Measurements from ENCODE around the gene COMMD10.
"Not testable (repeated sequence)": the region's sequence is repeated elsewhere in the genome, so short reads cannot be mapped to it uniquely, and the experiment has no call there.

The COMMD10 gene

DNA sequence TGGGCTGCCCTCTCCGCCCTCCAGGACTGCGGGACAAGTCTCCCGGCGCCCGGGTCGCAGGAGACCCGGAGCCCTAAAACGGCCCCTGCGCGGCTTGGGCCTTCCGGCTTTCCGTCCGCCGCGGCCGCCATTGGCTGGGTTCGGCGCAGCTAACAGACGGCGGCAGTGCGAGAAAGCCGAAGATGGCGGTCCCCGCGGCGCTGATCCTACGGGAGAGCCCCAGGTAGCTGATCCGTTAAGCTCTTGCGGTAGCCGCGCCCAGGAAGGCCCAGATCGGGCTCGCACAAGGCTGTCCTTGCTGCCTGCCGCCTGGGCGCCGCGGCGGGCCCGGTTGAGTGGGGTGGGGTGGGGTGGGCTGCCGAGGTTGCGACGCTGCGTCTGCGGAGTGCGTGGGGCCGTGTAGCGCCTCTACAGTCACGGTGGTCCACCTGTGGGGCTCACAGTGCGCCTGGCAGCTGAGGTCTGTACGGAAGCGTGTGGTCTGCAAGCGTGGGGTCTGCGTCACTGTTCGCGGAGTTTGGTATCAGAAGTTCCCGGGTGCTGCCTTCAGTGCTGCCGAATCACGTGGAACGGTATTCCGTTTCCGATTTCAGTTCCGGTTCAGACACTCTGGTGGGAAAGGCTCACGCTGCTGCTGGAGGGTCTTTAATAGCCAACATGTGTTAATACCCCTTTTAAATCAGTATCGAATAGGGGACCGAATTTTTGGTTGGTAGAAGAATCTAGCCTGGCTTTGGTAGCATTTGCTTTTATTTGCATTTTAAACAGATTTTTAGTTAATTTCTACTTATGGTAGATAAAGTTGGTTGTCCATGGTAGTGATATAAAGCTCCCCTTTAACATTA is at the start of gene COMMD10:
Gene COMMD10 (plus strand): TSS at position 155 of the 845 bp plus-strand sequence.
- peak; percentile 71 for DNase-seq (ENCODE audit: low read depth)

DNA sequence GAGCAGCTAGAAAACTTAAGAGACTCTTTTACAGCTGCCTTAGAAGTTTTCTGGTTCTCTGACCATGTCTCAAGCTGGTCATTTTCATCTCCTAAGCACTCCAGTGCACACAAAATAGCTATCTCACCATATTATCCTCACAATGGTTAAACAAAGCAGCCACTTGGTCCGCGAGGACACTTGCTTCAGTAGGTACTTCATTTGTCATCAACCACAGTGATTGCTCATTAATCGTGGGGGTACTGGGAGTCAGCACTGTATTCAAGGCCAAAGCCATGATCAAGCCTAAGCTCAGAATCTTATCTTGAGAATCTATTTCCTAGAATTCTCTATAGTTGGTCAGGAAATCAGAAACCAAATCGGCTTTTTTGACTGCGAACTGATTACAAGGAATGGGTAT is 49.7 kb upstream of the COMMD10 start:
- no peak for DNase-seq (ENCODE audit: low read depth)

DNA sequence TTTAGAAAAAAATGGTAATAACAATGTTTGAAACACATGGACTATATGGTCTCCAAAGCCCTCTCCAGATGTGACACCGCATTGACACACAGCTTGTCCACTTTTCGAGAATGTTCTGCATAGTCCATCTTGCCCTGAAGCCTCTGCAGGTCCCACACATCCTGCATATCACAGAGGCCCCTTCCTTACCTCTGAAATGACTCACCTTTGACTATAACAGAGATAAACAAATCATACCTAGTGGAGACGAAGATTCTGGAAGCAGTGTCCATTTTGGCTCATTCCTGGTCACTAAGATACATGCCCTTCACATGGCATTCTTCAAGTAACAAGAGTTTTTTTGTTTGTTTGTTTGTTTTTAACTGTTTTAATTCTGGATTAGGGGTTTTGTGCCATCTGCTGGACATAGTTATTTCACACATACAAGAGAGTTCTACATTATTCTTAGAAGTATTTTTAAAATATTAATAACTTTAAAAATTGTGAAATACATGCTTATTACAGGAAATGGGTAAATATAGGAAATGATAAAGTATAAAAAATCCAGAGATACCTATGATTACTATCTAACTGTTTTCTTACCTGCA is 47.5 kb upstream of the COMMD10 start:
- no peak for DNase-seq (ENCODE audit: low read depth)

DNA sequence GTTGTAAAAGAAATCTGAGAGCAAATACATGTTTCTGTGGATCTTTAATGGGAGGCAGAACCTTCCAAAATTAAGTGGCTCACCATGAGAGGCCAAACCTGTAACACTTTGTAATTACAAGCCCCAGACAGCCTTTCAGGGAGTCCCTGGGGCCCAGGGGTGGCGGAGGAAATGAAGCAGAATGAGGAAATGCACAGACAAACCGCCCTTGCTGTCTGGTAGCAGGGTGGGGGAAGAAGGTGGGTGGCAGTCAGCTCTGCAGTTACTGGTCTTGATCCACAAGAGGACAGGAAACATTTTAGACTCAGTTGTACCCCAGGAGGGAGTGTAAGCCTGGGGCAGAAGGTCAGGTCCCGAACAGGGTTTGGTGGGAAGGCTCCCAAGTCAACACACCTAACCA is 46.0 kb upstream of the COMMD10 start:
- DNase-seq (ENCODE audit: low read depth) = no peak

DNA sequence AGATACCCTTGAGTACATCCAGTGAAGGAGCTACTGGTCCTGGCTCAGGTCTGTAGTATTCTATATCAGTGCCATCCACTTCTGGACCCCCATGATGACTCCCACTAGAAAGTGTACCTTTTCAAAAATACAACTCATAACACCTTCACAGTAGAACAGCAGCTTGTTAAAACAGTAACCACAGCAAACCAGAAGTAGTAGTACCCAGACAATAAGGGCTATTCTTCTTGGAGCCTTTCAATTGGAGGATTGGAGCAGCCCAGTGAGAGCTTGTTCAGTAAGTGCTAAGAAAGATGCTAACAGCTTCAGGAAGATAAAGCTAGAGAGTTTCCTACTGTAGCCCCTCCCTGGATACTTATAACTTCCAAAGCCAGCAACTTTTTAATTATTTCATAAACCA is 42.5 kb upstream of the COMMD10 start:
- no peak for DNase-seq (ENCODE audit: low read depth)

DNA sequence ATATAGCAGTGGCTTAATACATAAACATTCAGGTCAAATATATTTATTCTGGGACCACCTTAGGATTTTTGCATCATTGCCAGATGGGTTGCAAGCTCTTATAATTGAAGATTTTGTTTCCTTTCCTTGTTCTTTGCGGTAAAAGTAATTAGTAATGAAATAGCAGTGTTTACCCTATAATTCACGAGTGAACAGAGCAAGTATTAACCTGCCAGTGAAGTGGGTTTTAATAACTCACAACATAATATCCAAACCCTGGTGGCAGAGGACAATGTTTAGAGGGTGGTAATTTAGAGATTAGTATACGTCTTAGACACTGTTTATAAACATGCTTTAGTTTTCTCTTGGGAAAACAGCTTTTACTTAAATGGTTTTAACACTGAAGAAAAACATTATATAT is 40.8 kb upstream of the COMMD10 start:
- no peak for DNase-seq (ENCODE audit: low read depth)

DNA sequence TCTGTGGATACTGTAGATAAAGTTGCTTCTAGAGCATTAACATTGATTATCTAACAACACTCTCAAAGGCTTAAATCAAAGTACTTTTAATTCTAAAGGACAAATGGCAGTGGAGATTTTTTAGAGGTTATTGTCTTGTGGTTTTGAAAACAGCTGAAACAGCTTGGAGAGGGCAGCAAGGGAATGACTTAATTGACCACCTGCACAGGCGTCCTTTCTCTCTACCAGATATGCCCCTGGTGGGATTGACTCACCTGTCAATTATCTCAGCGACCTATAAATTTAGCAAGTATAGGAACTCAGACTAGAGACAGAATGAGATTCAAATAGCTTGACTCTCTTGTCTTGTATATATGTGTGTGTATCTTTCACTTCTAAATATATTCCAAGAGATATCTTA is 39.0 kb upstream of the COMMD10 start:
- no peak for DNase-seq (ENCODE audit: low read depth)

DNA sequence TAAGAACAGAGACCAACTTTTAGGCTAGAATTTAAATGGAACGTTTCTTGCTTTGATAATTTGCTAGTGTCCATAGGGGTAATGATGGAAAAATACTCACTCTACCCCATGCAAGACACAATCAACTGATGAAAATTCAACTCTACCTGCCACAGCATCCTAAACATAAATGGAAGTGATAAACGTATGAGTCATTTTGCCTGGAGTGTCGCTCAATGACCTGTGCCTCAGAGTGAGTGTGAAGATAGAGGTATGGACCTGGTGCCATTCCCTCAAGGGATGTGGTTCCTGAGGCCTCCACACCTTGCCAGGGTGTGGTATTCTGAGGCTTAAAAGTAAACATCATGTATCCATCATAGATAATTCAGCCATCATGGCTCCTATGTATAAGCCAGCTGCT is 38.6 kb upstream of the COMMD10 start:
- no peak for DNase-seq (ENCODE audit: low read depth)

DNA sequence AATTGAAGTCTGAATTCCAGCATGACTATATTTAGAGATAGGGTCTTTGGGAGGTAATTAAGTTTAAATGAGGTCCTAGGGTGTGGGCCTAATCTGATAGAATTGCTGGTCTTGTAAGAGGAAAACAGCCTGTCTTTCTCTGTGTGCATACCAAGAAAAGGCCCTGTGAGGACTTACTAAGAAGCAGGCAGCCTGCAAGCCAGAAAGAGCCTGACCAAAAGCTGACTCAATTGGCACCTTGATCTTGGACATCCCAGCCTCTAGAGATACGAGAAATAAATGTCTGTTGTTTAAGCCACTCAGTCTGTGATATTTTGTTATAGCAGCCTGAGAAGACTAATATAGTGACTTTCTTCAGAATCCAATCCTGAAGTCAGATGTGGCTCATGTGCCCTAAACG is 38.0 kb upstream of the COMMD10 start:
- DNase-seq (ENCODE audit: low read depth) = no peak

DNA sequence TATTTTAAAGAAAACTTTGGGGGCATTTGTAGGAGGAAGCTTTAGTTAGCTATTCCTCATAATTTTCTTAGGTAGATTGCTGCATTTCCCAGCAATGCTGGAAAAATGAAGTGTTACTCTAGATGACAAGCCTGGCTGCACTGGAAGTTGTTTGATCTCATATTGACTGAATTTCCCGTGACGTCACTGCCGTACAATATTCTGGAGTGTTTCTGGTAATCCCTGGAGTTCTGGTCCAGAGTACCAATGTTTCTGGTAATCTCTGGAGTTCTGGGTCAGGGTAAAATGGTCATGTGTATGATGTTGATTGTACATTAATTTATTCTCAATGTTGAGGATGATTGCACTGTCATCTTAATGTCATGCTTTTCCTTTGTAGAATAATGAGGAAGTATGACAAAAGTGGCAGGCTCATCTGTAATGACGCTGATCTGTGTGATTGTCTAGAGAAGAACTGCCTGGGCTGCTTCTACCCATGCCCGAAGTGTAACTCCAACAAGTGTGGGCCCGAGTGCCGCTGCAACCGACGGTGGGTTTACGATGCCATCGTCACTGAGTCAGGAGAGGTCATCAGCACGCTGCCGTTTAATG is 26.4 kb upstream of the COMMD10 start:
- no peak for DNase-seq (ENCODE audit: low read depth)

DNA sequence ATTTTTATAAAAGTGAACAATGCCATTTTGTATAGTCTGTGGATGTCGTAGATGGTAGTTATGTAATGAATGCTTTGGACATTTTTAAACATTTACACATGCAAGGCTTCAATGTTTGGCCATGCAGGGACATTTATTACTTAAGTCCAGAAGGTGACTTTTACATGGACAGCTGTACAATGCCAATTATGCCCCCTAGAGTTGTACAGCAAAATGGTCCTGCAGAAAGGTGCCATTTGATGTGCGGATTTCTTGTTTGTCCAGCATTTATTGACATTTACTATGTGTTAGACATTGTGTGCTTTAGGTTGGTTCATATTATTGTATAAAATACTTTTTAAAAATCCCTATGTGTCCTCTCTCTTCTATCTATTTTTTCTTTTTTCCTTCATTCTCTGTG is 22.5 kb upstream of the COMMD10 start:
- no peak for DNase-seq (ENCODE audit: low read depth)

DNA sequence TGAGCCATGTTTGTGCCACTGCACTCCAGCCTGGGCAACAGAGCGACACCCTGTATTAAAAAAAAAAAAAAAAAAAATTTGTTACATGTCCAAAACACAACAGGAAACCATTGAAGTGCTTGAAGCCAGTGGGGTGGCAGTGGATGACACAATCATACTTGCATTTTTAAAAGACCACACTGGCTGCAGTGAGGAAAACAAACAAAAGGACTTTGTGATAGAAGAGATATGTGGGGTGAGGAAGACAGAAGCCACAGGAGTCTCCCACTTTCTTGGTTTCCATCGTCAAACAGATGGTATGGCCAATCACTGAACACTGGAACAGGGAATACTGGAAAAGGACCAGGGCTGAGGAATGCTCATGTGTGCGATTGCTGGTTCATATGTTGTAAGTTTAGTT is 20.9 kb upstream of the COMMD10 start:
- DNase-seq (ENCODE audit: low read depth) = no peak

DNA sequence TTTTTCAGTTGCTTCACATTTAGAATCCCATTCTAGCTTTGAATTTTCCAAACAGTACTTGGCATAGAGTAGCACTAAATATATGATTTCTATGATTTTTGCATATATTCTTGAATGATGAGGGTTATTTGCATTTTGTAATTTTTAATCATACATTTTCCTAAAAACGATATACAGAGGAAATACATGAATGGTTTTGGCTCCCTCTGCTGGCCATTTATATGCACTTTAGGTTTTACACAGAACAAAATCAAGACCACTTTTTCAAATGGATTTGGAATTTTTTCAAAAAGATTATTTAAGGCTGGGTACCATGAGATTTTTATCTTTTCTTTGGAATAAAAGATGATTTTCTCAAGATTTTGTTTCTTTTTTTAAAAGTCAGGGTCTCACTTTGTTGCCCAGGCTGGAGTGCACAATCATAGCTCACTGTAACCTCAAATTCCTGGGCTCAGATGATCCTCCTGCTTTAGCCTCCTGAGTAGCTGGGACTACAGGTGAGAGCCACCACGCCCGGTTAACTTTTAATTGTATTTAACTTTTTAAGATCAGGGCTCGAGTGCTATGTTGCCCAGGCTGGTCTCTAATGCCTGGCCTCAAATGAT is 16.7 kb upstream of the COMMD10 start:
- DNase-seq (ENCODE audit: low read depth) = peak; percentile 10

DNA sequence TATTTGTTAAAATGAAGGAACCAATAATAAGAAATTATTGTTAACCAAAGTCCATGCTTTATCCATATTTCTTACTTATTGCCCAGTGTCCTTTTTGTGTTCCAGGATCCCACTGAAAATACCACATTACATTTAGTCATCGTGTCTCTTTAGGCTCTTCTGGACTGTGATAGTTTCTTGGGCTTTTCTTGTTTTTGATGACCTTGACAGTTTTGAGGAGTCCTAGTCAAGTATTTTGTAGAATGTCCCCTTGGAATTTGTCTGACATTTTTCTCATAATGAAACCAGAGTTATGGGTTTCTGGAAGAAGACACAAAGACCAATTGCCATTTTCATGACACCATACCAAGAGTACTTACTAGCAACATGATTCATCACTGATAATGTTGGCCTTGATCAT is 13.6 kb upstream of the COMMD10 start:
- no peak for DNase-seq (ENCODE audit: low read depth)

DNA sequence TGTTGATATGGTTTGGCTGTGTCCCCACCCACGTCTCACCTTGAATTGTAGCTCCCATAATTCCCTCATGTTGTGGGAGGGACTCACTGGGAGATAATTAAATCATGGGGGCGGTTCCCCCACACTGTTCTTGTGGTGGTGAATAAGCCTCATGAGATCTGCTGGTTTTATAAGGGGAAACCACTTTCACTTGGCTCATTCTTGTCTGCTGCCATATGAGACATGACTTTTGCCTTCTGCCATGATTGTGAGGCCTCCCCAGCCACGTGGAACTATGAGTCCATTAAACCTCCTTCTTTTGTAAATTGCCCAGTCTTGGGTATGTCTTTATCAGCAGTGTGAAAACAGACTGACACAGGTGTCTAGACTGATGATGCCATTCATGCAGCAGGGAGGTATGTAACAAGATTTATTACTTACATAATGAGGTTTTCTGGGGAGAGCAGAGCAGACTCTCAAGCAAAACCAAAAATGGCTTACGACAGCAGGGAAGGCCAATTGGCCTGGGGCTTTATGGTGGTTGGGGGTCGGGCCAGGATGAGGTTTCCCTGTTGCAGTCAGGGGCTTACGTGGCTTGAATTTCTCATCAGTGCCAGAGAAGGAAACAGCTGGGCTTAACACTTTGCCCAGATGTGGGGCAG is 9.5 kb upstream of the COMMD10 start:
- DNase-seq (ENCODE audit: low read depth) = no peak

DNA sequence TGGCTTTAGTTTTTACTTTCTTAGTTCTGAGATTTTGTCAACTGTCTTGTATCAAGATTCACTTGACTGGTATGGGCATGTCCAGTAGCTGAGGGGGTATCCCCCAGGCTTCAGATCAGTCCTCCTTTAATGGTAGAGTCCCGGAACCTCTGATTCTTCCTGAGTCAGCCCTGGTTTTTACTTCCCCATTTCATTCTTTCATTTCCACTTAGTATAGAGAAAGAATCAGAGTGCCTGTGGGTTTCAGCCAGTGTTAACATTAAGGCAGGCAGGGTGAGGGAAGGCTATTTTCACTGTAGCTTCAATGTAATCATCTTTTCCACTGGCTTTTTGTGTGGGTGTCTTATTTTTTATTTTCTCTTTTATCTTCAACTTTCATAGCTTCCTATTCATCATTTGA is 8.3 kb upstream of the COMMD10 start:
- DNase-seq (ENCODE audit: low read depth) = no peak

DNA sequence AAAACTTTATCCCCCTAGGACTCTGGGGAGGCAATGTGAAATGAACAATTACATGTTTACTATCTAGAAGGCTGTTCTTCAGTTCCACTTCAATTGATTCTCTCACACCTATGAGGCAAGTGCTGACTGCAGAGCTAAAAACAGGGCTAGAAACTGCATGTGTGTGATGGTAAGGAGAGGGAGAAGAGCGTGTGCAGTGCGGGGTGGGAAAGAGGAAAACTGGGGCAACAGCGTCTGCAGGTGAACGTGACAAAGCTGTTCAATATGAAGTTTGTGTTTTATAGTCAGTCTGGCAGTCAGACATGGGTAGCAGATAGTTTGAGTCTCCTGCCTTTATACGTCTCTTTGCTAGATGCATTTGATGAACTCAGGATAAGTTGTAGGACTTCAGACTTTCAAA is 6.6 kb upstream of the COMMD10 start:
- DNase-seq (ENCODE audit: low read depth) = no peak

DNA sequence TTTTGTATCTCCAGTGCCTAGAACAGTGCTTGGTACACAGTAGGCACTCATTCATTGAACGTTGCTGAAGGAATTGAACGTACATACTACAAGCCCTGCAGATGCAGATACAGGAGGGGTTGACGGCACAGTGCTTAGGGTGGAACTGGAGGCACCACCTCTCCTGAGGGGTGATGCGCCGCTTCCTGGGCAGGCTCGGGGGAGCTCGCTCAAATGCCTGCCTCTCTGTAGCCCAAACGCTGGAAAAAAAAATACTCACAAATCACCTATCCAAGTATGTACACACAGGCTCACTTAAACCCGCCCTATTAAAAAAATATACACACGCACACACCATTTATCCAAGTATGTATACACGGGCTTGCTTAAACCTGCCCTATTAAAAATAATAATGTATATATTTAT is 536 bp upstream of the COMMD10 start:
- no peak for DNase-seq (ENCODE audit: low read depth)

DNA sequence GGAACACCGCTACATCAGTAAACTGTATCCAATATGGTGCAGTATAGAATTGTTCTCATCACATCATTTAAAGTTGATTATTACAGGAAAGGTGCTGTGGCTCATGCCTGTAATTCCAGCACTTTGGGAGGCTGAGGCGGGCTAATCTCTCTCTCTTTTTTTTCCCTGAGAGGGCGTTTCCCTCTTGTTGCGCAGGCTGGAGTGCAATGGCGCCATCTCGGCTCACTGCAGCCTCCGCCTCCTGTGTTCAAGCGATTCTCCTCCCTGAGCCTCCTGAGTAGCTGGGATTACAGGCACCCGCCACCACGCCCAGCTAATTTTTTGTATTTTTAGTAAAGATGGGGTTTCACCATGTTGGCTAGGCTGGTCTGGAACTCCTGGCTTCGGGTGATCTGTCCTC is 1.5 kb downstream of the COMMD10 start:
- DNase-seq (ENCODE audit: low read depth) = not testable (repeated sequence)

DNA sequence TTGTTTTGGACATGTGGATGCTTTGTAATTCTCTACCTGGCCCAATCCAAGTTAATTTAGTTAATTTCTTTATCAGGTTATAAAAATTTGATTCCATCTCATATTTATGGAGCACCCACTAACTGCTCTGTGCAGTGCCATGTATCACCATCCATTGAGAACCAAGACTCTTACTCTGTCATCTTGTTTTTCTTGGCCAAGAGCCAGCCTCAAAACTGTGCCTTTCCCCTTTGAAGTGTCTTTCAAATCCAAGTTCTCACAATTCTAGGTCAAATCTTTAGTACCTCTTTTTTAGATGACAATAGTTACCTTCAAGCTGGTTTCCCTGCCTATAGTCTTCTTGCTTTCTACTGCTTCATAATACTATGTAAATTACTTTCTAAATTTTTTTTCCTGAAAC is 3.2 kb downstream of the COMMD10 start:
- no peak for DNase-seq (ENCODE audit: low read depth)

DNA sequence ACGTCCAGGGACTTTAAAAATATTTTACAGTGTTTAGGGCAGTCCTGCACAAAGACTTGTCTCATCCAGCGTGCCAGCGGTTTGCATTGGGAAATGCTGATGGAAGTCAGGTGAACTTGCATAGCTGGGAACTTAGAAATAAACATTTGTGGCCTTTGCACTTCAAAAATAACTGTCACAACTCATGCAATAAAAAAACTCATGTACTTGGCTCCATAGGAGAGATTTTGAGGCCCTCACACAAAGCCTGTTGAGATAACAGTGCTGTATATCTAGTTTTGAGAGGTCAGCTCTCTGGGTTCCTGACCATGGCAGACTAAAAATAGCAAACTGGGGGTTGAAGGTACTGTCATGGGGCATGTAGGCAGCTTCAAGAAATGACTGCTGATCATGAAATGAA is 5.5 kb downstream of the COMMD10 start:
- DNase-seq (ENCODE audit: low read depth) = no peak

DNA sequence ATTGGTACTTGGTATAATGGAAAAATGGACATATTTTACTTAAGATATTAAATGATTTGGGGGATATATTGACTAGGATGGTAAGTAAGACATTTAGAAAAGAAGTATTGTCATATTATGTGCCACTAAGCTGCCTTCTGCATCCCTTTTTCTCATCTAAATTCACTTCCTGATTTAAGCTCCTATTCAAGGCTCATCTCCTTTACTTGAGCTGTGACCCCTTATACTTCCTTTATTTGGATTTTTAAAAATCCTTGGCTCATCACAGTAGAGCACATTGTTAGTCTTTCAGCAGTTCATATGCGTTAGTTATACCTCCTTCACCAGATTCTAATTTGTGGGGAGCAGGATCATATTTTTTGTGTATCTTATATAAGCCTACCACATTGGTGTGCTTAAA is 6.6 kb downstream of the COMMD10 start:
- DNase-seq (ENCODE audit: low read depth) = no peak

DNA sequence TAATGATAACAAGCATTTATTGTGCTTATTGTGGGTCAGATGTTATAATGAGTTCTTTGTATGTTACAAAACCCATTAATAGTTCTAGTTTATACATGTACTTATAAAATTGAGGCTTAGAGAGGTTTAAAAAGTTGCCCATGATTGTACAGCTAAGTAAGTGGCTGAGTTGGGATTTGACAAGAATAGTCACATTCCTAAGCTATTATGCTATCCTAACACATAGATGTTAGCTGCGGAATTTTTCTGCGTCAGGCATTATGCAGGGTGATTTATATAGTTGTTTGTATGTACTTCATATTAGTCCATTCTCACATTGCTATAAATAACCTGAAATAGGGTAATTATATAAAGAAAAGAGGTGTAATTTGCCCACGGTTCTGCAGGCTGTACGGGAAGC is 12.5 kb downstream of the COMMD10 start:
- no peak for DNase-seq (ENCODE audit: low read depth)
